Measurements from ENCODE around the gene DNER.

DNA sequence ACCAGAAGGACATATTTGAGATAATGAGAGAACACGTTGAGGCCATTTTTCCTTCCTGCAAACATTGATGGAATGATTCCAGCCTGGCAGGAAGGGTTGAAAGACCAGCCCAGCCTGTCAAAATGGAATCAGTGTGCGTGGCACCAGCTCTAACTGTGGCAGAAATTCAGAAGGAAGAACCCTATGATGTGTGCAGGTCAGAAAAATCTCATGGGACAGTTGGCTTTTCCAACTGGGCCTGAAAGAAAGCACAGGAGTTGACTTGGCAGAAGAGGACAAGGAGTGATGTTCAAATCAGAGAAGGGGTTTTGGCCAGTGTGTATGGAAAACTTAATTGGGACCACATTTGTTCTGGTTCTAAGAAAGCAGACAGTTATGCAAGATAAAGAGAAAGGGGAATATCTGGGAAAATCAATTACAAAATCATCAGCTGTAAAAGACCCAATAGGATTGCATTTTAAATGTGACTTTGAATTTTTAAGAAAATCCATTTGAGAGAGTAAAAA, 250.5 kb downstream of the DNER start:
- TF ChIP-seq EP300 (IDR thresholded peaks at IDR 0.05) (no peak), POLR2AphosphoS5 (IDR thresholded peaks at IDR 0.05) (no peak)
- TF ChIP-seq, protein P1, sequence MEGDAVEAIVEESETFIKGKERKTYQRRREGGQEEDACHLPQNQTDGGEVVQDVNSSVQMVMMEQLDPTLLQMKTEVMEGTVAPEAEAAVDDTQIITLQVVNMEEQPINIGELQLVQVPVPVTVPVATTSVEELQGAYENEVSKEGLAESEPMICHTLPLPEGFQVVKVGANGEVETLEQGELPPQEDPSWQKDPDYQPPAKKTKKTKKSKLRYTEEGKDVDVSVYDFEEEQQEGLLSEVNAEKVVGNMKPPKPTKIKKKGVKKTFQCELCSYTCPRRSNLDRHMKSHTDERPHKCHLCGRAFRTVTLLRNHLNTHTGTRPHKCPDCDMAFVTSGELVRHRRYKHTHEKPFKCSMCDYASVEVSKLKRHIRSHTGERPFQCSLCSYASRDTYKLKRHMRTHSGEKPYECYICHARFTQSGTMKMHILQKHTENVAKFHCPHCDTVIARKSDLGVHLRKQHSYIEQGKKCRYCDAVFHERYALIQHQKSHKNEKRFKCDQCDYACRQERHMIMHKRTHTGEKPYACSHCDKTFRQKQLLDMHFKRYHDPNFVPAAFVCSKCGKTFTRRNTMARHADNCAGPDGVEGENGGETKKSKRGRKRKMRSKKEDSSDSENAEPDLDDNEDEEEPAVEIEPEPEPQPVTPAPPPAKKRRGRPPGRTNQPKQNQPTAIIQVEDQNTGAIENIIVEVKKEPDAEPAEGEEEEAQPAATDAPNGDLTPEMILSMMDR (IDR thresholded peaks at IDR 0.05), result no peak
